GM19468 (cell line): ENCODE results near the gene GADD45GIP1.

Experiments used
- ATAC-seq: cut with Tn5 transposase; IDR thresholded peaks from one replicate; pipeline ENCODE4 v1.9.1; 2021; ENCODE audit warnings: mild to moderate bottlenecking, moderate library complexity, moderate number of reproducible peaks; ENCODE audit not compliant: unreplicated experiment; ENCODE audit errors: extremely low read depth

GADD45GIP1 gene

DNA sequence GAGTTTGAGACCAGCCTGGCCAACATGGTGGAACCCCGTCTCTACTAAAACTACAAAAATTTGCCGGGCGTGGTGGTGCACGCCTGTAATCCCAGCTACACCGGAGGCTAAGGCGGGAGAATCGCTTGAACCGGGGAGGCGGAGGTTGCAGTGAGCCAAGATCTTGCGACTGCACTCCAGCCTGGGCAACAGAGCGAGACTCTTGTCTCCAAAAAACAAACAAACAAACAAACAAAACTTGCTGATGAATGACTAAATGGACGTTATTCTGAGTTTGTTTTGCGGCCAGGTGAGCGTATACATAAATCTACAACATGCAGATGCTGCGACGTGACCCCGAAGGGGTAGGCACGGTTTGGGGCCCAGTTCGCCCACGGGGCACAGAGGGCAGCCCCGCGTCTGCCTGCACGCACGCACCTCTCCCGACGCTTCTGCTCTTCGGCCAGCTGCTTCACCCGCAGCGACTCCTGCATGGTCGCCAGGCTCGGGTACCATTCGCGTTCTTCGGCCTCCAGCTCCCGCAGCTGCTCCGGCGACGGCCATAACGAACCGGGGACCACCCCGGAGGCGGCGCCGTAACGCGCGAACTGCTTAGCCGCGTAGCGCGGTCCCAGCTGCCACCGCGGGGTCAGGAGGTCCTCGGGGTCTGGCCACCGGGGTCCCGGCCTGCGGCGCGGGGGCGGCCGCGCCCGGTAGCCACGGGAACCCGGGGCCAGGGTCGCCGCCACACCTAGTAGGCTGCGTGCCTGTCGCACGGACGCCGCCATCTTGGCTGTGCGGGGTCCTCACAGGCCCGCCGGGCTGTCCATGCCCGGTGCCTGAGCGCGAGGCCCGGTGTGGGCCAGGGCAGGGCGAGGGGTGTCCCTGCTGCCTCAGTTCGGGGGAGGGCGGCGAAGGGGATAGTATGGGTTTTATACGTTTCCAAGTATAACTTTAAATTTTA is at the start of gene GADD45GIP1:
GADD45GIP1 (minus strand) TSS at position 778 of the 943 bp plus-strand sequence; CDS start at position 767, 11 bp downstream.
- ATAC-seq, result no peak

DNA sequence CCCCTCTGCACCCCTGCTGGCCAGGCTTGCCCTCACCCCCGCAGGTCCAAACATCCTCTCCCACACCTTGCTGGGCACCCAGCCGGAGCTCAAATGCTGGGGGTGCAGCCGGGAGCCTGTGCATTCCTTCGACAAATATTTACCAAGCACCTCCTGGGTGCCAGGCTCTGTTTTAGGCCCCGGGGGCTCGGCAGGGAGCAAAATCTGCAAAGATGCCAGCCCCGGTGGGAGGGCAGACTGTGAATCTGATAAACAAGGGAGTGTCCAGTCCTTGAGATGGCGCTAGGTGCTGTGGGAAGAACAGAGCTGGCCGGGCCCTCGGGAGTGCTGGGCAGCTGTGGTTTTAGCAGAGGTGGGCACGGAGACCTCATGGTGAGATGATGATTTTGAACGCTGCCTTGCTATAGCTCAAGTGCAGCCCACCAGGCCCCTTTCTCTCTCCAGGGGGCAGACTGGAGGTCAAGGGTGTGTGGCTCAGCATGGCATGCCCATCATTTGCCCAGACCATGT is 48.9 kb upstream of the GADD45GIP1 start:
- ATAC-seq, result no peak

DNA sequence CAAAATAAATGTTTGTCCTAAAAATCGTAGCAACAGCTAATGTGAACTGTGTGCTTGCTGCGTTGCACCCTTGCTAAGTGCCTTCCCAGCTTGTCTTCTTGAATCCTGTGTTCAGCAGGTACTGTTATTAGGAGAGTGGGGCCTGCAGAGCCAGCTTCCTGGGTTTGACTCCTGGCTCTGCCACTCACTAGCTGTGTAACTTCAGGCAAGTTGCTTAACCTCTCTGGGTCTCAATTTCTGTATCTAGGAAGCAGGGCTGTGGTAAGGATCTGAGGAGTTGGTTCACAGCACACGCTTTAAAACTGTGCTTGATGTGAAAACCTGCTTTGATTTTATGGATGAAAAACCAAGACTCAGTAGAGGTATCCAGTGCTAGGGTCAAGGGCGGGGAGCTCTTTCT is 48.2 kb upstream of the GADD45GIP1 start:
- no peak for ATAC-seq

DNA sequence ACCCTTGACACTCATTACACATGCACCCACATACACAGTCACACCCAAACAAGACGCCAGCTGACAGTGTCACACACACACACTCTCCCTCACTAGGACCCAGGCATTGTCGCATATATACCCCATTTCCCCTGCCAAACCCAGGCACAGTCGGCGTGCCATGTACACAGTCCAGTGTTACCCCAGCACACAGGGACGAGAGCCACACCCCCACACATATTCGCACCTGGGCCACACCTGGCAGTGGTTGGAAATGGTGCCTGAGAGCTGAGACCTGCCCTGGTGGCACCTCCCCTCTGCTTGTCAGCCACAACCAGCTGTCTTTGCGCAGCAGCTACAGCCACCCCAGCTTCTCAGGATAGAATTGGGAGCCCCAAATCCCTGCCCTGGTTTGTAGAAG is 47.2 kb upstream of the GADD45GIP1 start:
- ATAC-seq, result no peak

DNA sequence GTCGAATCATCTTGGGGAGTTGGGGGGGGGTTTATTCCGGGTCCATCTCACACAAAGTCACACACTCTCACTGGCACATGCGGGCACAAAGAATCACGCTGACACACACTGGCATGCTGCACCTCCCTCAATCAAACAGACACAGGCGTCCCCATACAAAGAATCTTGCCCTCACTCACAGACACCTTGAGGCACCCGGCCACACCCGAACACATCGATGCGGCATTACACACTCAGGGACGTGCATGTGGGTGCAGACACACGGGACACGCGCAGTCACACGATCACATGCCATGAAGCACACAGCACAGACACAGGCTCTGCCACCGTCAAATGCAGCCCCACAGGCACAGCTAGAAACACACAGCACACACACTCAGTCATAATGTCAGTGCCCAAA is 46.1 kb upstream of the GADD45GIP1 start:
- ATAC-seq, result no peak

DNA sequence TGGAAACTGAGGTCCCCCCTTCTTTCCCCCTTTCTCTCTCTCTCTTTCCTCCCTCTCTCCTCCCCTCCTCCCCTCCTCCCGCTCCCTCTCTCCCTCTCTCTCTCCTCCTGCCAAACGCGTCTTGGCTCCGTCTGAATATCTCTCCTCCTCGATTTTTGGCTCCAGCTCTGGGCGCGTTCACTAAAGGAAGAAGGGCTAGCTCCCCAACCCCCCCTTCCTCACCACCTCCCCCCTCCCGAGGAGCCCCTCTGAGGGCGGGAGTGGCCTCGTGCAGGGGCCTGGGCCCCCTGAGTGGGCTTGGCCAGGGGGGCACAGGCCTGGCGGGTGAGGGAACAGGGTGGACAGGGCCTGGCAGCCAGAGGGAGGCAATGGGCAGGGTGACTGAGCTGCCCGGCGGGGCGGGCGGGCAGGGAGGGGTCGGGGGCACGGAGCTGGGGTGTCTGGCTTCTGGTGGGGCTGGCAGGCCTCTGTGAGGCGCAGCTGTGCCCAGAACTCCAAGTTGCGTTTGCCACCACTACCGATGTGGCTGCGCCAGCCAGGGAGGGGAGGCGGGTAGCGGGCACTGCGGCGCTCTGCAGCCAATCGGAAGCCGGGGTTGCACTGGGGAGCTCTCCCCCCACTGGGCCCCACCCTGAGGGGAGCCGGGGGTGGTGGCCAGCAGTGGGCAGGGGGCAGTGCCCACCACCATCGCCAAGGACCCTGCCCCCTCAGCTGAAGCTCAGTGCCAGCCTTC is 45.3 kb upstream of the GADD45GIP1 start:
- ATAC-seq, result no peak

DNA sequence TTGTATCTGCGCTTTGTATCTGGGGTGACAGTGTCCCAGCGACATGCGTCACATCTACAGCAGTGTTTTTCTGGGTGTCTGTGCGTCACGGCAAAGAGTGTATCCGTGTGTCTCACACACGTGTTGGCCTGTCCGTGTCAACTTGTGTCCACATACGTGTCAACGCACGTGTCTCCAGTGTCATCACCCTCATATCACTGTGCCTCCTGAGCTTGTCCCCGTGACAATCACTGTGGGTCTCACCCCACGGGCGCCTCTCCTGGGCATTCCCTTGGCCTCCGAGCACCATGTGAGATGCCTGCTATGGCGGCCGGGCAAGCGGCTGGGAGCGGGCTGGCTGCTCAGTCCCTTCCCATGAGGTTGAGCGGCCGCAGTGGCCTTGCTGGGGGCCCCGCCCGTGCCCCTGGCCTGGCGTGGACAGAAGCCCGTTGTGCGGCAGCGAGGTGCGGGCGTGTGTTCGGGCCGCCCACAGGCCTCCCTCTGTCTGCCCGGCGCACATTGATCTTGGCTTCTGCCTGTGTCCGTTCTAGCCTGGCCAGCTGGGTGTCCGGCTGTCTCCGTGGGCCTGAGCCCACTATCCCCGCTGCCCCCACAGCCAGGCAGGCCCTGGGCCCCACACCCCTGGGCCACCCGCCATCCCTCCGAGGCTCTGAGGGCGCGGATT is 44.6 kb upstream of the GADD45GIP1 start:
- no peak for ATAC-seq

DNA sequence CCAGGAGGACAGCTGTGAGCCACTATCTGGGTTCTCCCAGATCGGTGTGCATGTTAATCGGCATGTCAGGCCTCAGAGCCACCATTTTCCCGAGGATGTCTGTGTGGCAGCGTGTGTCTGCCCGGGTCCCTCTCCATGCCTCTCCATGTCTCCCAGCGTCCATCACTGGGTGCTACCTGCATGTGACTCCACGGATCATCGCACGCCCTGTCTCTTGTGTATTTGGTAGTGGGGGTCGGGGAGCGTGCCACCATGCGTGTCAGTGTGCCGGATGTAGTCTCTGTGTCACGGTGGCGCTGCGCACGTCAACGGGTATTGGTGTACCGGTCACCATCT is 44.1 kb upstream of the GADD45GIP1 start:
- ATAC-seq, result no peak

DNA sequence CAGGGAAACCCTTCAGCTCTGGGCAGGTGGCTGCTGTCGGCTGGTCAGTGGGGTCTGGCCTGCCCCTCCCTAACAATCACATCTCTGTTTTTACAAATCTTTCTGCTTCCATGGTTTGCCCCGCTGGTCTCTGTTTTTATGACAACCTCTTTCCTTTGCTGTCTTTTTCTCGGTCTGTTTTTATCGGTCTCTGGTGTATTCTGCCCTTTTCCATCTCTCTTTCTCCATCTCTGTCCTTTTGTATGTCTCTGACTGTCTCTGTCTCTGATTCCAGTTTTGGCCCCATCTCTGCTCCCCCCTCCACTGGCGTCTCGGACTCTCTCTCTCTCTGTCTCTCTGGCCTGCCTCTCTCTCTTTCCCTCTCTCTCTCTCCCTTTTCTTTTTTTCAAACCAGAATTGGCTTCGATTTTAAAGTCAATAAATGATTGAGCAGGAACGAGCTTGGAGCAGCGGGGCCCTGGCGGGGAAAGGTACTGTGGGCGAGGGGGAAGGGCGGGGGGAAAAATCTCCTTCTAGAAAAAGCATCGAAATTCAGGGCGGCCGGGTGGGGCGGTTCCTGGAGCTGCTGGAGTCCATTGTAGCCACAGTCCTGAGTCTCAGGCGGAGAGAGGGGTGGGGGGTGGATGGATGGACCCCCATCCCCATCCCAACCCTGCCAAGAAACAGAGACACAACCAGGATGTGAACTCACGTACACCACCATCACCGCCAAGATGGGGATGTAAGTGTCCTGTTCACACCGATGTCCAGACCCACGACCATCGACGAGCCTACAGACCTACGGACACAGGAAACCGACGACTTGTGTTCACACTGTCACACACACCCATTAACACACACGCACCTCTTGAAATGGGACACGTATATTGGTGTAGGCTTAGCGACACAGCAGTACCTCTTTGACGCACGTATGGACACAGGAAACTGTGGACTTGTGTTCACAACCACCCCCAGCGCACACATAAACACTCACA is 41.2 kb upstream of the GADD45GIP1 start:
- no peak for ATAC-seq

DNA sequence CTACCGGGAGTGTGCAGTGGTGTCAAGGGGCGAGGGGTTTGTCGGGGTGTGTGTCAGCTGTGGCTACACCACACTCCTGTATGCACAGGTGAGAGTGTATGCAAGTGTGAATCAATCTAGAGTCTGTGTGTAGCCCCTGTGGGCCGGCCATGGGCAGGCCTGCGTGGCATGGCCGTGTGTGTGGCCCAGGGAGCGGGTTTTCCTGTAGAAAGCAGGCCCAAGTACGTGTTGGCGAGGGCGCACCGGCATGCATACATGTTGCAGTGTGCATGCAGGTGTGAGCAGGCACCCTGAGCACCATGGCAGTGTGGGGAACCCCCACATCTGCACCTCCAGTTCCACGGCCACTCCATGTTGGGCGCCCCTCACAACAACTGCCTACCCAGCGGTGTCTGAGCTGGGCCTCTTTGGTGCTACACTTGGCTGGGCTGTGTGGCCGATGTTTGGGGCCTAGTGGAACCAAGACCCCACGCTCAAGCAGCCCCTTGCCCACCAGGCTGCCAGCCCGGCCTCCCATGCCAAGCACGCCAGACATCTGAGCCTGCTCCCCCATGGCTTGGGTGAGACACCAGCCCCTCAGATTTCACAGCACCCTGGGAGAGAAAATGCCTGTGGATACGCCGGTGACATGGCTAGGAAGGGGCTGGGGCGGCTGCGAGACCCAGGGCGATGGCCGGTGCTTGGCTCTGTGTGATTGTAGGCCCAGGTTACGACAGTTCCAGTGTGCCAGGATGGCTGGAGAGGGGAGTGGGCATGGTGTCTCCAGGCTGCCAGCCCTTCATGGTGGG is 40.4 kb upstream of the GADD45GIP1 start:
- no peak for ATAC-seq

DNA sequence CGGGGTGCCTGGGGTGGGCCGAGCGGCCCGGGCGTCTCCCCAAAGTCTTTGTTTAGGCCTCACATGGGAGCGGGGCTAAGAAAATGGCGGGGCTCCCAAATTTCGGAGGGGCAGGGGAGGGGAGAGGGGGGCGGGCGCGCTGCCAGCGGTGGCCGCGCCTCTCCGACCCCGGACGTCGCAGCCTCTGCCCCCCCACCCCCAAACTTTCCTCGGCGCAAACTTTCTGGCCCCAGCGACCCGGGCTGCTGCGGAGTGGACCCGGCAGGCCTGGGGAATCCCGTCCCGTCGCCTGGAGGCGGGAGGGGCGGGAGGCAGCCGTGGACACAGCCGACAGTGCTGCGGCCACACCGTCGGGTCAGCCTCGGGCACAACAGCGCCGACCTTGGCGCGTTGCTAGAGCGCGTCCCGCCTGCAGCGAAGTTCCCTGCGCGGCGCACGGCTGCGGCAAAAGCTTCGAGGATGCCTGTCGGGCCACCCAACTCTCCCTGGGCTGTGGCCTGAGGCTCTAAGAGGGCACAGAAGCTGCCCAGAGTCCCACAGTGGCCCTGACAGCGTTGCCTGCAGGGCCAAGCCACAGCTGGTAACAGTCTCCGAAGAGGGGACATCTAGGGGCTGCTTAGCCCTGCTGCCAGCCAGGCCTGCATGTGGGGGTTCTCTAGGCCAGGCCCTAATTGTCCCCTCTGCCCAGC is 39.5 kb upstream of the GADD45GIP1 start:
- no peak for ATAC-seq

DNA sequence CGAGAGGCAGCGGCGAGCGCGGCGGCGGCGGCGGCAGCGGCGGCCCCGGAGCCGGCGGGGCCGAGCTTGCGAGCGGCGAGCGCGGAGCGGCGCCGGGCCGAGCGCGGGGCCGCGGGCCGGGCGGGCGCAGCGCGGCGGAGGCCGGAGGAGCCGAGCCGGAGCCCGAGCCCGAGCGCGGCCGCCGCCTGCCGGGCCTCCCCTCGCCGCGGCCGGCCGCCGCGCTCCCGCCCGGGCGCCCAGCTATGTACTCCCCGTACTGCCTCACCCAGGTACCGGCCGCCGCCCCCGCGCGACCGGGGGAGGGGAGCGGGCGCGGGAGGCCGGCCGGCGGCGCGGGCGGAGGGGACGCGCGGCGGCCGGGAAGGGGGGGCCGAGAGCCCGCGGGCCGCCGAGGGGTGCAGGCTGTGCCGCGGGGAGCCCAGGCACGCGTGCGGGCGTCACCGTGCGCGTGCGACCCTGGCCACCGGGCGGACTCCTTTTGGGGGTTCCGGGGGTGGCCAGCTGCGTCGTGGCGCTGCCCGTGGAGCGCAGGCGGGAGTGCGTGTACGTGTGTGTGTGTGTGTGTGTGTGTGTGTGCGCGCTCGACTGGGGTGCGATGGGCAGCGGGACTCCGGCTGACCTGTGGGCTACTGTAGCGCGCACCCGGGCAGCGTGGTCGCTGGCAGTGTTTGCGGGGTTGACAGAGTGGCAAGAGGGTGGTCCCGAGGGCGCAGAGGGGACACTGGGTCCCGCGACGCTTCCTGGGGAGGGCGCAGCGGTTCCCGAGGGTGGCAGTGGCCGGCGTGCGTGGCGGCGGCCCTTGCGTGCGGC is 38.8 kb upstream of the GADD45GIP1 start:
- no peak for ATAC-seq

DNA sequence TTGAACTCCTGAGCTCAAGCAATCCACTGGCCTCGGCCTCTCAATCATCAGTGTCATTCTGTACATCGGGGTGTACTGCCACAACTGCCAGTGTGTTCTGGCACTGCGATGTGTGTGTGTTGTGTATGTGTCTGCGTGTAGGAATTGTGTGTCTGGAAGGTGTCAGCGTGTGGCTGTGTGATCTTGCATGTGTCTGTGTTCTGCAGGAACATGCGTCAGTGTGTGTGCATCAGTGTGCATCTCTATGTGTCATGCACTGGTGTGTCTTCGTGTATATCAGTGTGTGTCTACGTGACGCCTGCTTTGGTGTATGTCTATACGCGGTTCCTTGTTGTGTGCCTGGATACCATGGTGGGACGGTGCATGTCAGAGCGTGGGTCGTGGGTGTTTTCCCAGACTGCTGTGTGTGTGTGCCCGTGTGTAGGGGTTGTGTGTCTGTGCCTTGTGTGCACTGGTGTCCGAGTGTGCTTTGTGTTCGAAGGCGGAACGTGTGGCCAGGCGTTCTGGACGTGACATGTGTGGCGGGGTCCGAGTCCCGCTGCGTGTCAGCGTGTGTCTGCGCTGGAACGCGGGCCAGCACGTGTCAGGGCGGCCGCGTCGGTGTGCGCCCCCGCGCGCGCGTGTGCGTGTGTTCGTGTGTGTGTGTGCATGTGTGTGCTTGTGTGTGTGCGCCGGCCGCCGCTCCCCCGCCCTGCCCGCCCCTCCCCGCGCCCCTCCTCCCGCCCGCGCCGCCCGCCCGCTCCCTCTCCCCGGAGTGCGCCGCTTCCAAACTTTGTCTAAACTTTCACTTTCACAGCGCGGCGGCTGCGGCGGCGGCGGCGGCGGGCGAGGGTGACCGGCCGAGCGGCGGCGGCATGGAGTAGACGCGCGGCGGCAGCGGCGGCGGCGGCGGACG is 37.9 kb upstream of the GADD45GIP1 start, which contains the start of gene NFIX:
NFIX (plus strand) TSS at position 775 of the 895 bp plus-strand sequence. CDS start 363 bp downstream, outside the sequence.
- no peak for ATAC-seq

DNA sequence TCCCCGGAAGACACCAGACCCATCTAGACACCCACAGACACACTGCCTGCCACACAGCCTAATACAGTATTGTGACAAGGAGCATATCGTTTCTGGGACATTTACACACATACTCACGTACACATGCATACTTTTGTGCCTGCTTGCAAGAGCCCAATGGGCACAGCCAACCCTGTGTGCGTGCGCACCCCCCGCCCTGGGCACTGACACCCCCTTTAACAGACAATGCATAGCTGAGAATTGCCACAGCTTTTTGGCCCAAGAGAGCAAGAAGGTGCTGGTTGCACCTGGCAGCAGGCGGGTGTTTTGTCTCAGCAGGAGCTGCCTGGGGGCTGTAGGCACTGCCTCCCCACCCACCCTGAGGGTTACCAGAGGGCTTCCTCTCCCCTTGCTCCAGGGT is 36.5 kb upstream of the GADD45GIP1 start:
- ATAC-seq, result no peak

DNA sequence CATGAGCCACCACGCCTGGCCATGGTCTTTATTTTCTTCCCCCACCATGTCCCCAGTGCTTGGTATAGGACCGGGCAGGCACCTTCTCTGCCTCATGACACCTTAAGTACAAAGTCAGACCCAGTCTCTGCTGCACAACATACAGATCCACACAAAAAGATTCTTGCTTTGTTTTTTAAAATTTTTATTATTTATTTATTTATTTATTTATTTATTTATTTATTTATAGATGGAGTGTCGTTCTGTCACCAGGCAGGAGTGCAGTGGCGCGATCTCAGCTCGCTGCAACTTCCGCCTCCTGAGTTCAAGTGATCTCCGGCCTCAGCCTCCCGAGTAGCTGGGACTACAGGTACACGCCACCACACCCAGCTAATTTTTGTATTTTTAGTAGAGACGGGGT is 35.7 kb upstream of the GADD45GIP1 start:
- no peak for ATAC-seq

DNA sequence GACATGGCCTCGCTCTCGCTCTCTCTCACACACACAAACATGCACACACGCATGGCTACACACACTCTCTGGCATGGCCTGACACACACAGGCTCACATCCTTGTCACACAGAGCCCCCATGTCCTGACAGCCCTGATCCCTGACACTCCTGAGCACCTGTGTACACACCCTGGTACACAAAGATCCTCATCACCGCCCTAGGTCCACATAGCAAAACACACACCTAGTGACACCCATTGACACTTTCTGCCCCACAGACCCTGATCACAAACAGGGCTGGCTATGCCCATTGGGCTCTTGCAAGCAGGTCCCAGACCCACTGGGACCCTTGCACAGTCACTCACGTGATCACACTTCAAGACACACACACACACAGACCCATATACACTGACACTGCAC is 34.3 kb upstream of the GADD45GIP1 start:
- ATAC-seq, result no peak
